ENCODE results near the gene SPDEF.

GRCh38 chr6:34491091-34491430 lies 65.1 kb downstream of the SPDEF start:
- no peak for TF ChIP-seq CTCF (conservative IDR thresholded peaks at IDR 0.05; ENCODE audit: low read length)
- no peak for TF ChIP-seq EZH2phosphoT487 (IDR thresholded peaks at IDR 0.05; ENCODE audit: borderline replicate concordance, low read depth, low read length)
